ENCODE data around the gene LASP1NB.

LASP1NB gene

GRCh38 chr17:38925263-38925995, at the start of gene LASP1NB:
TSS of gene LASP1NB (plus strand) at chr17:38925614.
- DNase-seq (ENCODE audit: low read depth, low spot score) (no peak), FAIRE-seq (no peak)
- Histone ChIP-seq H3K27me3 (ENCODE audit: control insufficient read depth in 2 of 2, insufficient read depth in 2 of 2, low read length in 2 of 2) (no peaks in the 10 kb centered on the region), H3K4me1 (ENCODE audit: control insufficient read depth, extremely low read depth, insufficient read depth, low read length) (no peaks in the 10 kb centered on the region), H3K9me3 (replicated peaks; ENCODE audit: control insufficient read depth, insufficient read depth, low read length) (no peaks in the 10 kb centered on the region), H3K4me2 (ENCODE audit: insufficient read depth, low read length) (no peak within 1 kb of the TSS), H3K9me1 (replicated peaks; ENCODE audit: control insufficient read depth, extremely low read depth, insufficient read depth, low read length) (no peaks in the 10 kb centered on the region), H4K20me1 (replicated peaks; ENCODE audit: control insufficient read depth, extremely low read depth, insufficient read depth, low read length) (no peaks in the 10 kb centered on the region), H3K79me2 (ENCODE audit: control insufficient read depth, insufficient read depth, low read length) (no peaks in the 10 kb centered on the region), H3K4me3 (replicated peaks in 1 of 3; ENCODE audit: insufficient read depth in 1 of 3, low read depth in 1 of 3, low read length in 3 of 3) (no peak within 1 kb of the TSS), H2AFZ (ENCODE audit: low read depth, low read length) (no peak within 1 kb of the TSS), H3K36me3 (ENCODE audit: control insufficient read depth in 2 of 2, extremely low read depth in 1 of 2, insufficient read depth in 2 of 2, low read length in 2 of 2) (peaks cover 0 to 7% of the 10 kb centered on the region in 2 experiments), H3K27ac (ENCODE audit: insufficient read depth, low read depth, low read length) (no peak within 1 kb of the TSS), H3K9ac (replicated peaks; ENCODE audit: extremely low read depth, insufficient read depth, low read length) (no peak within 1 kb of the TSS)
- ChIA-PET CTCF (interaction anchor here (1.2 to 5.4 kb wide), 10 partner anchors 11 to 319 kb away, joined by 3 to 41 read pairs (median 5); partner anchors contain the start of genes FBXO47 and LASP1), POLR2A (no interaction called here)
- dilution Hi-C loops (cut with MboI; ENCODE audit: extremely low pct_ligation_motif_present, low sequenced_read_pairs) = no loop called here
- intact Hi-C loops (cut with micrococcal nuclease) = no loop called here
- BruUV-seq (replicated peaks) = no TSS peak
- TF ChIP-seq EZH2 (IDR thresholded peaks at IDR 0.05; ENCODE audit: borderline replicate concordance, low read depth, low read length, severe bottlenecking) (no peak), MAX (IDR thresholded peaks at IDR 0.05; ENCODE audit: insufficient read depth, insufficient read length) (no peak), MYC (IDR thresholded peaks at IDR 0.05; ENCODE audit: low read depth, low read length) (no peak), POLR2AphosphoS5 (IDR thresholded peaks at IDR 0.05; ENCODE audit: insufficient read depth, low read depth, low read length) (no peak), POLR2A (IDR thresholded peaks at IDR 0.05; ENCODE audit: low read depth, low read length) (no peak), FOS (IDR thresholded peaks at IDR 0.05; ENCODE audit: borderline replicate concordance, insufficient read depth, low read length) (no peak), JUN (IDR thresholded peaks at IDR 0.05; ENCODE audit: borderline replicate concordance, insufficient read depth, insufficient read length, low read depth) (no peak), GATA2 (IDR thresholded peaks at IDR 0.05; ENCODE audit: insufficient read depth, insufficient read length, low read depth, low read length) (no peak)
- TF ChIP-seq, protein P1, sequence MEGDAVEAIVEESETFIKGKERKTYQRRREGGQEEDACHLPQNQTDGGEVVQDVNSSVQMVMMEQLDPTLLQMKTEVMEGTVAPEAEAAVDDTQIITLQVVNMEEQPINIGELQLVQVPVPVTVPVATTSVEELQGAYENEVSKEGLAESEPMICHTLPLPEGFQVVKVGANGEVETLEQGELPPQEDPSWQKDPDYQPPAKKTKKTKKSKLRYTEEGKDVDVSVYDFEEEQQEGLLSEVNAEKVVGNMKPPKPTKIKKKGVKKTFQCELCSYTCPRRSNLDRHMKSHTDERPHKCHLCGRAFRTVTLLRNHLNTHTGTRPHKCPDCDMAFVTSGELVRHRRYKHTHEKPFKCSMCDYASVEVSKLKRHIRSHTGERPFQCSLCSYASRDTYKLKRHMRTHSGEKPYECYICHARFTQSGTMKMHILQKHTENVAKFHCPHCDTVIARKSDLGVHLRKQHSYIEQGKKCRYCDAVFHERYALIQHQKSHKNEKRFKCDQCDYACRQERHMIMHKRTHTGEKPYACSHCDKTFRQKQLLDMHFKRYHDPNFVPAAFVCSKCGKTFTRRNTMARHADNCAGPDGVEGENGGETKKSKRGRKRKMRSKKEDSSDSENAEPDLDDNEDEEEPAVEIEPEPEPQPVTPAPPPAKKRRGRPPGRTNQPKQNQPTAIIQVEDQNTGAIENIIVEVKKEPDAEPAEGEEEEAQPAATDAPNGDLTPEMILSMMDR (IDR thresholded peaks at IDR 0.05; ENCODE audit: extremely low read depth in 1 of 2, insufficient read depth in 1 of 2, low read depth in 1 of 2, low read length in 2 of 2) = no peak

Data from endothelial cell of umbilical vein (primary cell).